ENCODE measurements around the gene GPHB5.

DNA sequence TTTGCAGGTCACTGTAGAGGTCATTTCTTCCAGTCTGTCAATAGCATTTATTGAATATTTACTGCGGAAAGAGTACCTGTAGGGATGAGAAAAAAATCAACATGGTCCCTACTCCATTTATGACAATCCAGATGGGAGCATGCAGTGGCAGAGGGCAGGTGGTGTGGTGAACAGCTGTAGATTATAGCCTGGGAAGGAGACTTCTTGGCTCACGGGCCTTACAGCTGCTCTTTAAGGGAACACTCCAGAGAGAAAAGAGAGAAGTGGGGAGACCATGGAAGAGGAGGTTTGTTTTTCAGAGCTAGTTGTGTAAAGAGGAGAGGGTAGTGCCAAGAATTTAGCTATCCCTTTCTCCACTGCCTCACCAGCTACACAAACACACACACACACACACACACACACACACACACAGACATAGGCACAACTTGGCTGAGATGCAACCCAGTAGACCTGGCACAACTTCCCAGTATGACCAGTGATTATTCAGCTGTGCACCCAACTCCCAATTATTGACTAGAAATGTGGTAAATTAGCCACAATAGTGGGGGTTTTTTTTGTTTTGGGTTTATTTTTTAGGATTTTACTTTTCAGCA is 41.0 kb downstream of the GPHB5 start:
- TF ChIP-seq CTCF (IDR thresholded peaks at IDR 0.05; ENCODE audit: borderline replicate concordance, extremely low read depth, low read length, poor library complexity, severe bottlenecking) (no peak), EZH2 (IDR thresholded peaks at IDR 0.05; ENCODE audit: borderline replicate concordance, low read depth, low read length, severe bottlenecking) (no peak)
